Embryonic facial prominence (tissue), 1 donor: Measurements from ENCODE around the gene RNU2-63P.
"Not testable (repeated sequence)": the region's sequence is repeated elsewhere in the genome, so short reads cannot be mapped to it uniquely, and the experiment has no call there.

Experiments
- DNase-seq: peaks from one replicate; pipeline ENCODE4 v3.0.0-alpha.2; 2016; ENCODE audit errors: extremely low spot score

RNU2-63P gene

DNA sequence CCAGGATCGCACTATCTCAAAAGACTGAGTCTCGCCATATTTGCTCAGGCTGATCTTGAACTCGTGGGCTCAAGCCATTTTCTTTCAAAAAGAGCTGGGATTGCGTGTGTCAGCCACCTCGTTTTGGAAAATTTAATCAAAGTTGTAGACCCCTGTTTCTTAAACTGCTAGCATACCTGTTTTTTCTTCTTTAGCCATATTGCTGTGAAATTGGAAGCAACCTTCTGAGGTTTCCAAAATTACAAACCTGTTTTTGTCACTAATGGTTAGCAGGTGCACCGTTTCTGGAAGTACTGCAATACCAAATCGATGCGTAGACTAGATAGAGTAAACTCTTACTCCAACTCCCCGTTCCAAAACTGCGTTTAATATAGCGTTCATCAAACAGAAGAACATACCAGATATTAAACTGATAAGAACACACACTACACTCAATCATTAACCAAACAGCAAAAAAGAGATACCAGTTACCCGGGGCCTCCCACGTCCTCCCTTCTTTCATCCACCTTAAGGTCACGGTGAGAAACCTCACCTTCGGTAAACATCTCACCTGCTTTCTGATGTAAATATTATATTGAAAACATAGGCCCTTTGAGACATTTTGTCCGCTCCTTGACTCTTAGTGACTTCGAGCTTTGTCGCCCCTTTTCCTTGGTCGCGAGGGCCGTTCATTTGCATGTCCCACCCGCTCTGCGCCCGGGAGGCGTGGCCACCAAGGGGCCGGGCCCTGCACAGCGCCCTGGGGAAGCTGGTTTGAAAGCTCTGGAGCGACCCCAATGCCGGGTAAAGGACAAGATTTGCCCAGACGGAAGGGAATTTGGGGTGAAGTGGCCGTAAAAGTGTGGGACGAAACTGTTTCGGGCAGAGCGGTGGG is at the start of gene RNU2-63P:
RNU2-63P (minus strand) TSS at position 462 of the 874 bp plus-strand sequence.
- peak; percentile 84 for DNase-seq

GRCh38 chr2:88061295-88061694 is 44.9 kb upstream of the RNU2-63P start:
- no peak for DNase-seq

GRCh38 chr2:88060907-88061275 is 44.5 kb upstream of the RNU2-63P start:
- DNase-seq: no peak

DNA sequence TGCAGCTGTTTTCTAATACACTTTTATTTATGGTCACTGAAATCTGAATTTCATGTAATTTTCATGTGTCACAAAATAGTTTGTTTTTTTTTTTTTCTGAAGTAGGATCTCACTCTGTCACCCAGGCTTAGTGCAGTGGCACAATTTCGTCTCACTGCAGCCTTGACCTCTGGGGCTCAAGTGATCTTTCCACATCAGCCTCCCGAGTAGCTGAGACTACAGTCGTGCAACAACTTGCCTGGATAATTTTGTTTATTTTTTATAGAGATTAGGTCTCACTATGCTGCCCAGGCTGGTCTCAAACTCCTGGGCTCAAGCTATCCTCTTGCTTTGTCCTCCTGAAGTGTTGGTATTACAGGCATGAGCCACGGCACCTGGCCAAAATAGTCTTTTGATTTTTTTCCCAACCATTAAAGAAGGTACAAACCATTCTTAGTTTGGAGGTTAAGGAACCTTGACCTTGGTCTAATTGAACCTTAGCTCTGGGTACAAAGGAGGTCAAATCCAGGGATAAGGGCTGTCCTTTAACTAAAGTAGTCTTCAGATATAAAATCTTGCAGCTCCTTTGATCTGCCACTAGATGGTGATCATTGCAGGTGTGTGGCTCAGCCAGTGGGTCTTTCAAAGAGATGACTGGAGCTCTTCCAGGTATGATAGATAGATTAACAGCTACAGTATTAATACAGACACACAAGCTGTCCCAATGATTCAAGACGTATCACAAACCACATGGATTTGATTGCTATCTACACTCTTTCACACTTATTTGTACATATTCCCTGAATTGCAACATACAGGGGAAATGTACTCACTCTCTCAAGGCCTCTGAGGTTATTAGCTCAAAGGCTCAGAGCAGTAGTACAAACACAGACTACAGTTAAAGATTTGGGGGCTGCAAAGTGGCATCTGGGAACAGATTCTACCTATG is 43.9 kb upstream of the RNU2-63P start:
- DNase-seq: peak; percentile 25

DNA sequence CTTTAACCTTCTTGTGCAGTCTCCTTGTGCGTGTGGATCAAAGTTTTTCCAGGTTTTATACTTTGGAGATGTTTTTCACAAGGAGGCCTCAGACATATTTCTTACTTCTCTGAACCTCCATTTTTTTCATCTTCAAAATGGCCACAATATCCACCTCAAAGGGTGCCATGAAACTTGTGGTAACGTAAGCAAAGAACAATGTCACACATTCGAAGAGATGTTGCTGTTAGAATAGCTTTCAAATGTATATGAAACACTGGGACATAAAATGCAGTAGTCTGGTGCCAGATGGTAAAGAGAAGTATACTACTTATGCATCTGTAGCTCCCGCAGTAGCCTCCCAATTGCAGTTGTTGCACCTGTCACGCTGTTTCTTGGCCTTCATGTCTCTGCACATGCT is 41.8 kb upstream of the RNU2-63P start:
- no peak for DNase-seq

- DNase-seq: no peak
These were observed 41.1 kb upstream of the RNU2-63P start for GRCh38 chr2:88057437-88057844.

GRCh38 chr2:88055371-88056128 is 39.2 kb upstream of the RNU2-63P start, which contains the start of gene KRCC1:
Gene KRCC1 (minus strand): TSS chr2:88055783. CDS start chr2:88028563, 27,220 bp downstream.
- DNase-seq: peak; percentile 85

GRCh38 chr2:88054782-88055370 is 38.5 kb upstream of the RNU2-63P start:
- peak; percentile 34 for DNase-seq

- DNase-seq: no peak
These were observed 37.8 kb upstream of the RNU2-63P start for GRCh38 chr2:88053934-88054781.

DNA sequence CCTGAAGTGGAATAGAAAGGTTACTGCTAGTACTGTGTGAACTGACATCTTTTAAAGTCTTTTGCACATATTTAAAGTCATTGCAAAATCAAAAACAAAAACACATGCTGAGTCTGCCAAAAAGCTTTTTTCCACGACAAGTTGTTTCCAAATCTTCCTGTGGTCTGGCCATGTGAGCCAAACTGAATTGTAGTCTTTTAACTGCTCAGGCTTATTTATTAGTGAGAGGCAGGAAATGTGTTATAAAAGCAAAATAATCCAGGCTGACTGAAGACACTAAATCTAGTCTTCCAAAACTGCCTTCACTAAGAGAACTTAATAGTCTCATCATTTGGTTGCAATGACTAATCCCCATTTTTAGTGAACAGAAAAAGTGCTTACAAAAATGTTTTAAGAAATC is 36.9 kb upstream of the RNU2-63P start:
- no peak for DNase-seq

DNA sequence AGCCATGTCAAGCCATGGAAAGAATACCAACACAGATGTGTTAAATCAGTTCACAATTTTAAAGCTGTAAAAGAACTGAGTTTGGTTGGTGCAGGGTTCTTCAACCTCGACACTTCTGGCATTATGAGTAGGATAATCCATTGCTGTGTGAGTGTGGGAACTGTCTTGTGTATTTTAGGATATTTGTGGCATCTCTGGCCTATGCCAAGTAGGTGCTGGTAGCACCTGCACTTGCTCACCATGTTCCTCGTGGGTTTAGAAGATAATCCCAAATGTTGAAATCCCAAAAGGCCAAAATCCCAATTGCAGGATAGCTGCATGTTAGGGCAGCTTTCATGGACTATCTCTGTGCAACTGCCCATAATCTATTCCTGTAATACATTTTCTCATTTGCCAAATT is 35.4 kb upstream of the RNU2-63P start:
- no peak for DNase-seq

DNA sequence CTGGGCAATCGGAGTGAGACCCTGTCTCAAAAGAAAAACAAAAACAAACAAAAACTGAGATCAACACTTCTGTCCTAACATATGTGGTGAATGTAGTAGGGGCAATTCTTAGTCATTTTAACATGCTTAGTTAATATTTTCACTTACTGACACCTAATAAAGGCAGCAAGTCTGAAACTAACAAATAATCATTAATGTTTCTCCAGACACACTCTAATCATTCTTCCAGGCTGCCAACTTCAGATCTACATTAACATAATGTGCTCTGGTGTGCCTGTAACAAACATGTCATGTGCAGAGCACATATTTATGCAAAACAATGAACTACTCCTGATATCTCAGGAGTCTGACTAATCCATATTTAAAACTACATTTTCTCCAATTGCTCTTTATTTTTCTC is 33.3 kb upstream of the RNU2-63P start:
- no peak for DNase-seq

DNA sequence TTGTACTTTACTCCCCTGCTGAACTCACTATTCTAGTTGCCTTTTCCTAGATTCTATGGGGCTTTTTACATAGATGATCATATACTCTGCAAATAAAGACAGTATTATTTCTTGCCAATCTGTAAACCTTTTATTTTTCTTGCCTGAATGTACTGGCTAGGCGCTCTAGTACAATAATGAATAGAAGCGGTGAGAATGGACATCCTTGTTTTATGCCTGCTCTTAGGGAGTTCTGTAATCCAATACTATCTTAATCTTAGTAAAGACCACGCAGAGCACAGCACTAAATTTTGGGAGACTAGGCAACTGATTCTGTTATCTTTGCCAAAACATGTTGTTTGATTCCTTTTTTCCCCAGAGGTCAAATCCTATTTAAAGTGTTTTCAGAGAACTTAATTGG is 32.2 kb upstream of the RNU2-63P start:
- no peak for DNase-seq

DNA sequence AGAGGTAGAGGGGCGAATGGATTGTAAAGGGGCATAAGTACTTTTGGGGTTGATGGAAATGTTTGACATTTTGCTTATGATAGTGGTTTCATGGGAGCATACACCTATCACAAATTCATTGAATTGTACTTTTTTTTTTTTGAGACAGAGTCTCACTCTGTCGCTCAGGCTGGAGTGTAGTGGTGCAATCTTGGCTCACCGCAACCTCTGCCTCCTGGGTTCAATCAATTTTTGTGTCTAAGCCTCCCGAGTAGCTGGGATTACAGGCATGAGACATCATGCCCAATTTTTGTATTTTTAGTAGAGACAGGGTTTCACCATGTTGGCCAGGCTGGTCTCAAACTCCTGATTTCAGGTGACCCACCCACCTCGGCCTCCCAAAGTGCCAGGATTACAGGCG is 29.2 kb upstream of the RNU2-63P start:
- DNase-seq: not testable (repeated sequence)

- no peak for DNase-seq
These were observed 26.1 kb upstream of the RNU2-63P start for GRCh38 chr2:88042476-88042875.

GRCh38 chr2:88038263-88039105 is 22.1 kb upstream of the RNU2-63P start:
- DNase-seq: no peak

- no peak for DNase-seq
These were observed 20.3 kb upstream of the RNU2-63P start for GRCh38 chr2:88036606-88037005.

DNA sequence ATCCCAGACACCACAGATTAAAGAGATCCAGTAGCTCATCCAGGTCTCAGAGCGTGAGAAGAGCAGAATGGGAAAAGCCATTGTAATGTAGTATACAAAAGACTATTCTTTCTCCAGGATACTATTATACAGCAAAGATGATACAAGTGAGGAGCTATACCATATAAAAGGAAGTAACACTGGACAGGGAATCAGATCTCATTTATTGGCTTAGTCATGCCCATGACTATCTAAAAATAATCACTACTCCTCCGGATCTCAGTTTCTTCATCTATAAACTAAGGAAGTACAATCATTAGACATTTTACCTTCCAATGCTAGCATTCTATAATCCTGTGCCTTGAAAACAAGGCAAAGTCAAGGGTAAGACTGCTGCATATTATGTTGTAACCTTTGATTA is 19.8 kb upstream of the RNU2-63P start:
- DNase-seq: no peak

- DNase-seq: no peak
These were observed 15.8 kb upstream of the RNU2-63P start for GRCh38 chr2:88032070-88032702.
